GM20431 (cell line): ENCODE measurements around the gene PLCG2.
"Not testable (repeated sequence)": the region's sequence is repeated elsewhere in the genome, so short reads cannot be mapped to it uniquely, and the experiment has no call there.

Source experiments
- in situ Hi-C: fragments of 300-500 bp; cut with MseI, MboI; formaldehyde crosslinking; loops from one replicate; pipeline ENCODE4 v1.15.0; 2020; ENCODE audit warnings: low sequenced_read_pairs; ENCODE audit not compliant: unreplicated experiment

The PLCG2 gene

DNA sequence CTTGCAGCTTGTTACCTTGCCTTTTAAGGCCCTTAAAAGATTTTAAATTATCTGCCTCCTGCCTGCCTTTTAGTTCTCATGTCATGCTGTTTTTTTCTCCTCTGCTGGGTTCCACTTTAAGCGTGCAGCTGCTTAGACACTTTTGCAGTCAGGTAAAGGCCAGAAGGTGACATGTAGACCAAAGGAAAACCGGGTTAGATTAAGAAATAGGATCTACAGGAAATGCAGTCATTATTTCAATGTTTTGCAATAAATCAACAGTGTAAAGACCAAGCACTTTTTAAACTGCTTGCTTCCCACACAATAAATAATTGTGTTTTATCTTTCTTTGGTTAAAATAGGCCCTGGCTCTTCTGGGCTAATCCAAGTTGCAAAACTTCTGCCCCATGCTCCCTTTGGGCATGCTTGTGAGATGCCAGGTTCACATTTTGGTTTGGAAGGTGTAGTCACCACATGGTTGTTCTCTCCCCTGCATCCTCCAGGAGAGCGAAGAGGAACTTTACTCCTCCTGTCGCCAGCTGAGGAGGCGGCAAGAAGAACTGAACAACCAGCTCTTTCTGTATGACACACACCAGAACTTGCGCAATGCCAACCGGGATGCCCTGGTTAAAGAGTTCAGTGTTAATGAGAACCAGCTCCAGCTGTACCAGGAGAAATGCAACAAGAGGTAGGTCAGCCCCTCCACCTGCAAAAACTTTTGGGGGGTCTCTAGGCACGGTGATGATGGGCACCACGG is 177.3 kb downstream of the PLCG2 start:
- in situ Hi-C loops, result no loop called here

DNA sequence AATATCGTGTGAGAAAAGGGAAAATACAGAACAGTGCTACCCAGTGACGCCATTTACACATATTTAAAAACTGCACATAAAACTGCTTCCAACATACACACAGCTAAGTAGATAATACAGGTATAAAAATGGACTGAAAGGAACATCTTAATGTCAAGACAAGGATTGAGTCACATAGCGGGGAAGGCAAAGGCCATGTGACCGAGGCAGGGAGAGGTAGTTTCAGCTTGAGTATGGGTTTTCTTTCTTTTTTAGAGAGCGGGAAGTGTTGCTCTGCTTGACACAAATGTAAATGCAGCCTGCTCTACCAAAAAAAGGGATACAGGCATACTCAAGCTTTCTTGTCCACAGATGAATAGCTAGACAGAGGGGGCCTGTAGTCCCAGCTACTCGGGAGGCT is 185.7 kb downstream of the PLCG2 start:
- in situ Hi-C loops, result no loop called here

DNA sequence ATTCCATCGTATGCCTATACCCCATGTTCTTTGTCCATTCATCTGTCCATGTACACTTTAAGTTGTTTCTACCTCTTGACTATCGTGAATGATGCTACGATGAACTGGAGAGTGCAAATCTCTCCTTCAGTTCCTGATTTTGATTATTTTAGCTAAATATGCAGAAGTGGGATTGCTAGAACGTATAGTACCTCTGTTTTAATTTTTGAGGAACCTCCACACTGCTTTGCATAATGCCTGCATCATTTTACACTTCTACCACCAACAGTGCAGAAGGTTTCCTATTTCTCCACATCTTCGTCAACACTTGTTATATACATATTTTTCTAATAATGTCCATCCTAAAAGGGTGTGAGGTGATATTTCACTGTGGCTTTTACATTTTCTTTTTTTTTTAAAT is 188.3 kb downstream of the PLCG2 start:
- in situ Hi-C loops, result no loop called here

DNA sequence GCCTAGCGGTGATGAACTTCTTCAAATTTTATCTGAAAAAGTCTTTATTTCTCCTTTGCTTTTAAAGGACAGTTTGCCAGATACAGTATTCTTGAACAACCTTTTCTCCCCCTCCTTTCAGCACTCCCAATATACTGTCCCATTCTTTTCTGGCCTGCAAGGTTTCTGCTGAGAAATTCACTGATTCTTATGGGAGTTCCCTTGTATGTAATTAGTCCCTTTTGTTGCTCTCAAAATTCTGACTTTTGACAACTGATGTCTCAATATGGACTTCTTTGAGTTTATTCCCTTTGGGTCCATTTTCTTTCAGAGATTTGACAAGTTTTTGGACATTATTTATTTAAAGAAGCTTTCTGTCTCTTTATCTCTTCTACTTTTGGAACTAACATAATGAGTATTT is 192.8 kb downstream of the PLCG2 start:
- in situ Hi-C loops, result no loop called here

DNA sequence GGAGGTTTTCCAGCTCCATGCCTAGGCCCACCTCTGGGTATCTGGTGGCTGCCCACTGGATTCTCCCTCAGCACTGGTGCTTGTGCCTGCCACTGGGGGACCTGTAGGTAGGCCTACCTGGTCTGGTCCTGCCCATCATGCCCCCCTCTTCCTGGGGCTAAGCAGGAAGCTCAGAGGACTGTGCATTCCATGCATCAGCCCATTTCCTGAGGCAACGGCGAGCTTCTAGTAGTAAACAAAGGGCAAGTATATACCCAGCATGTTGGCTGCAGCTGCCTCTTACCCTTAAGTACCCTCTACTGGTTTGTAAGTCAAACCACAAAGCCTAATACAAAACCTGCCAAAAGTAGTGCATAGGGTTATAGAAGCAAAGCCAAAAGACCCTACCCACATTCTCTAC is 194.6 kb downstream of the PLCG2 start:
- in situ Hi-C loops, result no loop called here

DNA sequence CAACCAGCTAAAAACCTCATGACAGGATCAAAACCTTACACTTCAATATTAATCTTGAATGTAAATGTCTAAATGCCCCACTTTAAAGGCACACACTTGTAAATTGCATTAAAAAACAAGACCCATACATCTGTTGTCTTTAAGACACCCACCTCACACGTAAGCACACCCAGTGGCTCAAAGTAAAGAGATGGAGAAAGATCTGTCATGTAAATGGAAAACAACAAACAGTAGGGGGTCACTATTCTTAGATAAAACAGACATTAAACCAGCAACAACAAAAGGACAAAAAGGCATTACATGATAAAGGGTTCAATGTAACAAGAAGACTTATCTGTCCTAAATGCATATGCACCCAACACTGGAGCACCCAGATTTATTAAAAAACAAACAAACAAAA is 196.5 kb downstream of the PLCG2 start:
- in situ Hi-C loops, result no loop called here

DNA sequence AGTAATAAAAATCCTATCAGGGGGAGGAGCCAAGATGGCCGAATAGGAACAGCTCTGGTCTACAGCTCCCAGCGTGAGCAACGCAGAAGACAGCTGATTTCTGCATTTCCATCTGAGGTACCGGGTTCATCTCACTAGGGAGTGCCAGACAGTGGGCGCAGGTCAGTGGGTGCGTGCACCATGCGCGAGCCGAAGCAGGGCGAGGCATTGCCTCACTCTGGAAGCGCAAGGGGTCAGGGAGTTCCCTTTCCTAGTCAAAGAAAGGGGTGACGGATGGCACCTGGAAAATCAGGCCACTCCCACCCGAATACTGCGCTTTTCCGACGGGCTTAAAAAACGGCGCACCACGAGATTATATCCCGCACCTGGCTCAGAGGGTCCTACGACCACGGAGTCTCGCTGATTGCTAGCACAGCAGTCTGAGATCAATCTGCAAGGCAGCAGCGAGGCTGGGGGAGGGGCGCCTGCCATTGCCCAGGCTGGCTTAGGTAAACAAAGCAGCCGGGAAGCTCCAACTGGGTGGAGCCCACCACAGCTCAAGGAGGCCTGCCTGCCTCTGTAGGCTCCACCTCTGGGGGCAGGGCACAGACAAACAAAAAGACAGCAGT is 198.3 kb downstream of the PLCG2 start:
- in situ Hi-C loops, result not testable (repeated sequence)

DNA sequence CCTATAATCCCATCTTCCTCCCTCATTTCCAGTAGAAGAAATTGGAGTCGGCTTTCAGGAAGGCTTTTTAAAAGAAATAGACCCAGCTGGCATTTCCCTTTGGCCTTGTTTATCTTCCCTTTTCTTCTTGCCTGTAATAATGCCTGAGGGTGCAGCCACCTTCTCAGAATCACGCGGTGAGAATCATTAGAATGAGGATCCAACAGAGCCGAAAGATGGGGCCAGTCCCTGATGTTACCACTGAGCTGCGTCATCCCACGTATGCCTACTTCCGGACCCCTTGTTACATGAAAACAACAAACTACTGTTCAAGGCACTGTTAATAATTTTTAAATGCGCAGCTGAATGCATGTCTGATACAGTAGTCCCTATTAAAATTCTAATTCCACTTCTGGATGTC is 208.0 kb downstream of the PLCG2 start:
- in situ Hi-C loops, result no loop called here

DNA sequence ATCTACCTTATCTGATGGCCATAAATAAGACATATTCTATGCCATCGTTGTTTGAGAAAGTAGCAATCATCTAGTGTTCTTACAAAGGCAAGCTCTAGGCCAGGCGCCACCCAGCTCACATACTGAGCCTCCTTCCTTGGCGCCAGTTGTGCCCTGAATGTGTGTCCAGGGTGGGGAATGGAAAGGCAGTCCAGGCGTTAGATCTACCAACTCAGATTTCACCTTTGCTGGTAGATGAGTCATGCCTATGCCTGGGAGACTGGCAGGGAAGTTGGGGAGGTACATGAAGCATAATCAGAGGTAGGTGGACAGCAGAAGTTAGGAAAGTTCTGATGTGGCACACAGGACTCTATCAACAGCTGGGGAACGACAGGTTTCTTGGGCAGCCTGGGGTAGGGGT is 208.6 kb downstream of the PLCG2 start:
- in situ Hi-C loops, result no loop called here

DNA sequence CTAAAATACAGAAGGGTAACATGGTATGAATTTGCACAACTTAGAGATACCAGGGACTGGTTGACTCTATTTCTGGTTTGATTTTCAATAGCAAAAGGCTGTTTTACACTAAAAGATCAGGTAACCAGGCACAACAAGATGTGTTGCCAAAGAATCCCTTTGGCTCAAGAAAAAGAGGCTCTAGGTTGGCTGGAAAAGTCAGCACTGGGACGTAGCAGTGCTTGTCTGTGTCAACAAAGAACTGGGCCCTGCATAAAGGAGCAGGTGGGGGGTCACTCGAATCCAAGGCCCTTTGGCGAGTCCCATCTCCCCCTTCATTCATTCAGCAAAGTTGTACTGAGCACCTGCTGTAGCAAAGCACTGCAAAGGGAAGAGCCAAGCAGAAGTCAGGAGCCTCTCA is 213.8 kb downstream of the PLCG2 start:
- in situ Hi-C loops, result no loop called here

DNA sequence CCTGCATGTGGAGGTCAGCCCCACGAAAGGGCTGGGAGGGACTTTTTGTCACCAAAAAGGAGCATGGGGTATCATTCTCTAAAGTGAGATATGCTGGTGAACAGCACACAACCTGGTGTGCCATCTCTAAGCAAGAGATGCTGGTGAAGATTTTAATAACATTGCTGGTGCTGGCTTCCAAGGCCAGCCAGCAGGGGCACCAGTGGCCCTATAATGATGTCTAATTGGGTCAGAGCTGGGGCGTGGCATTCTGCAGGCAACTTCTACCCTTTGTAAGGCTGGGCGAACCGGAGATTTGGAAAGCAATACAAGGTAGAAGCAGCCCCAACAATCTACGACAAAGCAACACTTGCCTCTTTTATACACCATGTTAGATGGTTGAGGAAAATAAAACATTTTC is 215.4 kb downstream of the PLCG2 start:
- in situ Hi-C loops, result no loop called here

DNA sequence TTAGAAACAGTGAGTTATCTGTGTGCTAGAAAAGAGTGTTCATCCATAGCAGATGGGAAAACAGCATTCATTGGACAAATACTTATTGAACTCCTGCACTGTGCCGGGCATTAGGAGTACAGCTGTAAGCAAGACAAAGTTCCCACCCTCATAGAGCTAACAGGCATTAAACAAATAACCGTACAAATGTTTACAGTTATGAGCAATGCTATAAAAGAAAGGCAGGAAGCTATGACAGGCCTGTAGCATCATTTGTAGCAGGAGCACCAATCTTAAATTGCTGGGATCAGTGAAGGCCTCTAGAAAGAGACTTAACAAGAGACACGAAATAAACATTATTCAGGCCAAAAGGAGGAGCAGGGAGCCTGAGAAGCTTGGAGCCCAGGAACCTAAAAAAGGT is 216.6 kb downstream of the PLCG2 start:
- in situ Hi-C loops, result no loop called here

DNA sequence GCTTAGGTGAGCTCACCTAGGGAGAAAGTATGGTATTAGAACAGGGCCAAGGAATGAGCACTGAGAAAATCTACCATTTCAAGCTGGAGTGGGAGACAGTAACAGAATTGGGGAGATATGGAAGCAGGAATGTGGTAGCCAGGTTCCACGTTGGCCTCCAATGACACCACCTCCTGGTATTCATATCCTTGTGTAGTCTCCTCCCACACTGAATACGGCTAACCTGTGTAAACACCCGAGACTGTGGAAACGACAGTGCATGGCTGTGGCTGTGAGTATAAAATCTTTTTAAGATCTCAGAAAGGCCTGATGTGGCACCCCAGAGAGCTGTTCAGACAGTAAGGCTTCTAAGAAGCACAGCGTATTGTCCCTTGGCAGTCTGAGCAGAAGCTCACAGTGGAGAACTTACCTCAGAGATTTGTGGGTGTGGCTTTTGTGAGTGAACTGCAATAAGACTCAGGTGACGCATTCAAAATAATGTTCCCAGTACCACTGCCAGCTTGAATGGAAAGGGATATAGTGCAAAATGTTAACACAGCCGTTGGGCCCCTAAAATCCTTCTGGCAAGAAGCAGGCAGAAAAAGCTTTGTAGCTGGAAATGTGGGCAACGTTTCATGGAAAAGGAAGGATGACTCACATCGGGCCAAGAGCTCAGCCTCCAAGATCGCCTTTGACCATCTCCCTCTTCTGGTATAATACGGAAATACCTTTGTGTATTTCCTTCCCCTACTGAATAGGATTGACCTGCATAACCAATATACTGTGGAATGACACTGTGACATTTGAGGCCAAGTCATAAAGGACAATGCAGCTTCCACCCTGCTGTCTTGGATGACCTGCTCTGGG is 217.8 kb downstream of the PLCG2 start:
- in situ Hi-C loops, result no loop called here

DNA sequence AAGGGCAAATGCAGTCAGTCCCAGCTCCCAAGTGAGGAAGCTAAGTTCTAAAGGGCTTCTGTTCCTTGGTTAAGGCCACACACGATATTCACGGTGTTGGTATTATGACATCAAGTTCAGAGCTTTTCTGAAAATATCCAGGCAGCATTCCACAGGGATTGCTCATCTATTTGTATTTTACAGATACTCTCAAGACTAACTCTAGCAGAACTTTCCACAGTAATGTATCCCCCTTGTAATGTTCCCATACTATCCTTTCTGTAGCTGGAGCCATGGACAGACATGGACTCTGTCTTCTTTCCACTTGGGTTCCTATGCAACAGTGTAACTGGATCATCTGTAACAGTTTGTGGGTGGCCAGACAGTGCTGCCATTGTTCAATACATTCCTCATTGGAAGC is 218.6 kb downstream of the PLCG2 start:
- in situ Hi-C loops, result no loop called here

DNA sequence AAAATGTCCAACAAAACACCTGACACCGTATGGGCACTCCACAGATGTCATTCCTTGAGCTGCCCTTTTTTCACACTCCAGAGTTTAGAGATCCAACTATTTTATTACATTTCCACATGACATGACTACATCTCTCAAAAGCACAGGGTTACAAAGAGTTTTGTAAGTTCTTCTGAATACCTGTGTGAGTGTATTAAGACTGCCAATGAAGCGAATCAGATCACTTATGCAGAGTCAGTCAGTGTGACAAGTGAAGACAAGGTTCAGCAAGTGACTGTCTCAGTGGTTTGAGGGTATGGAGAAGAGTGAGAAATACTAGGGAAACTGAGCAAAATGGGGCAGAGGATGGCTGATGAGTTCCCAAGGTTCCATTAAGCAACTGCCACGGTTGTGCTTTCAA is 223.7 kb downstream of the PLCG2 start:
- in situ Hi-C loops, result no loop called here

DNA sequence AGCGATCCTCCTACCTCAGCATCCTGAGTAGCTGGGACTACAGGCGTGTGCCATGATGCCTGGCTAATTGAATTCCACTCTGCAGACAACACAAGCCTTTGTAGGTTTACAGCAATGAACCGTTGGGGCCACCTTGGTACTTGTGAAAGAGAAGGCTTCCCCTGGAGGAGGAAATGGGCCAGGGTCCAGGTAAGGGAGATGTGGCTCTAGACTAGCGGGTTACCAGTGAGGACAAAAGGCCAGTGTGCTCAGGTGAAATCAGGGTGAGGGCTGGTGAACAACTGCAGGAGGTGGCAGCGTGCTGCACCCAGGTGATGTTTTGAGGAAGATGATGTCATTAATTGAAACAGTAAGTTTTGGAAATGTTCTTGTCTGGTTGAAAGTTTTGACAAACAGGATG is 225.5 kb downstream of the PLCG2 start:
- in situ Hi-C loops, result no loop called here

DNA sequence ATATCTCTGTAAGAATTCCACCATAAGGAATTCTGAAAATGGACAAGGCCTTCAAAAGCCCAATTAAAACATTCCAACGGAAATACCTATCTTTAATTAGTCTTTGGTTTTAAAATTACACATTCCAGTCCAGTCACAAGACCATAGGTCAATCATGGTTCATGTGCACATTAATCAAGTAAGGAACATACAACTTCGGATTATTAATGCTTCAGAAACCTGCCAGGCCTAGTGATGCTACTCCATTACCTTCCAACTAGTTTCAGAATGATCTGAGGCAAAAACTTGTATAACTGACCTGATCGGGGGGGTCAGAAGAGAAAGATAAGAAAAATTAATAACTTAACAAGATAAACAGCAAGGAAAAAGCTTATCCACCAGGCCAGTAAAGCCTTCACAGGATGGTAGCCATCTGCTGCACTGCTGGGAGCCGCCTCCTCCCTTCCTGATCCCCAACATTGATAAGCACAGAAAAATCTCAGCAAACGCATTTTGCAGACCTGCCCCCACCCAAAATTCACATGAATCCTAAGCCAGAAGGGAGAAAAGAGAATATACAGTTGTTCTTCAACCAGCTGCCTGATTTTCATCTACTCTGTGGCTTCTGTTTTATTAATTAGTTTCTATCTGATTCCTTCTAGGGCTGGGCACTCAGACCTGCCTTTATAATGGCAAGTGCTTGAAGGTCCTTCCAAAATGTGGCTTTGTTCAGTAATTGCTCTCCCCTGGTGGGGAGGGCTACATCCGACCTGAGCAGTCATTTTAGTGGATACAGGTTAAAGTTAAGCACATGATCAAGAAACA is 226.1 kb downstream of the PLCG2 start:
- in situ Hi-C loops, result no loop called here

DNA sequence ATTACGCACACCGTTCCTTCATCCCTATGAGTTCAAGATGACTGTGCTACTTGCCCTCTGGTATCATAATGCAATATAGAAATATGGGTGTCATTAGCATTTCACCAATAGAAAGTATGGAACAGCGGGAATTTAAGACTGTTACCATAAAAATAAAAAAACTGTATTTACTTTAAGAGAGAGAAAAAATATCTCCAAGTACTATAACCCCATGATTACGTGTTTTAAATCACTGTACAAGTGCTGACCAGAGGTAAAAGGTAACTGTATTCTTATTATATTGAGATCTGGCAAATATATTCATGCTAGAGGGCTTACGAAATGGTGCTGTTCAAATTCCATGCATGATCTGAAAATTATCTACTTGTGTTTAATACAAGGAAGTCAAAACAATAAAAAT is 226.9 kb downstream of the PLCG2 start:
- in situ Hi-C loops, result no loop called here

DNA sequence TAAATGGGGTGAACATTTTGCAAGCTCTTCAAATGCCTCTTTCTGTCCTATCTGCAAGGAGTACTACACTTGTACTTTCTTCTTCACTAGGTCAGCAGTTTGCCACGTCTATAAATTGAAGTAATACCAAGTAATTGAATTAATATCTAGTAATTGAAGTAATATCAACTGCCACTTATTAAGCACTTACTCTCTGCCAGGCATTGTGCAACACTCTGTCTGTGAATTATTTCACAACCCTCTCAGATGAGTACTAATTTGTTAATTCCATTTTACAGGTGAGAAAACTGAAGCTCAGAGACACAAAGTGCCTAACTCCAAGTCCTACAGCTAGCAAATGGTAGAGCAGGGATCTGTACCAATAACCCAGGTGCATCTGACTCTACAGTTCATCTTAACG is 228.1 kb downstream of the PLCG2 start:
- in situ Hi-C loops, result no loop called here

DNA sequence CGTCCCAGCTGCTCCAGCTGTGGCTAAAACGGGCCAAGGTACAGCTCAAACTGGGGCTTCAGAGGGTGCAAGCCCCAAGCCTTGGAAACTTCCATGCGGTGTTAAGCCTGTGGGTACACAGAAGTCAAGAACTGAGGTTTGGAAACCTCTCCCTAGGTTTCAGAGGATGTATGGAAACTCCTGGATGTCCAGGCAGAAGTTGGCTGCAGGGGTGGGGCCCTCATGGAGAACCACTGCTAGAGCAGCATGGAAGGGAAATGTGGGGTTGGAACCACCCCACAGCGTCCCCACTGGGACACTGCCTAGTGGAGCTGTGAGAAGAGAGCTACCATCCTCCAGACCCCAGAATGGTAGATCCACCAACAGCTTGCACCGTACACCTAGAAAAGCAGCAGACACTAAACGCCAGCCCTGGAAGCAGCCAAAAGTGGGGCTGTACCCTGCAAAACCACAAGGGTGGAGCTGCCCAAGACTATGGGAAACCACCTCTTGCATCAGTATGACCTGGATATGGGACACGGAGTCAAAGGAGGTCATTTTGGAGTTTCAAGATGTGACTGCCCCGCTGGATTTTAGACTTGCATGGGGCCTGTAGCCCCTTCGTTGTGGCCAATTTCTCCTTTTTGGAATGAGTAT is 230.0 kb downstream of the PLCG2 start:
- in situ Hi-C loops, result no loop called here
